H7 (cell line): ENCODE results near the gene ZNF853. TPM values are rescaled to one million over a fixed set of nuclear protein-coding genes. Genes with fewer than 3 reads are reported as not detected.
A peak's percentile ranks its signal among the peaks of the same experiment; 100 is the strongest.

Source experiments
- DNase-seq: peaks from one replicate; pipeline ENCODE4 v3.0.0; 2012
- H3K27me3 ChIP-seq: 2 replicates; pipeline ENCODE4 v1.6.0; 2011; ENCODE audit warnings: mild to moderate bottlenecking, low read length; ENCODE audit not compliant: control insufficient read depth, insufficient read depth
- H3K36me3 ChIP-seq: replicated peaks from 2 replicates; pipeline ENCODE4 v1.5.1; 2011; ENCODE audit warnings: low read length; ENCODE audit not compliant: control insufficient read depth, insufficient read depth
- H3K4me3 ChIP-seq: 2 replicates; pipeline ENCODE4 v1.5.1; 2011; ENCODE audit warnings: low read depth, mild to moderate bottlenecking, control low read depth, low read length, moderate library complexity; ENCODE audit not compliant: insufficient read depth
- total RNA-seq: library from RNA; depleted of rRNA; stranded (reverse); fragments of >200 nt; shearing (Covaris generic); gene quantifications from 2 replicates; pipeline ENCODE4 v1.2.3, GENCODE V29; 2014

The ZNF853 gene
- total RNA-seq, 1 experiment from 2014 or later = 6.5 TPM

GRCh38 chr7:6639032-6639431 is 23.6 kb downstream of the ZNF853 start:
- Histone ChIP-seq H3K4me3 (no peak overlapping the region), H3K36me3 (peaks cover 2% of the 10 kb centered on the region), H3K27me3 (no peaks in the 10 kb centered on the region; the same call in 1 of the 2 replicates)
- DNase-seq = no peak

- DNase-seq = no peak
- peaks cover 2% of the 10 kb centered on the region for H3K36me3 ChIP-seq
- H3K4me3 ChIP-seq = no peak overlapping the region
- no peaks in the 10 kb centered on the region; the same call in 1 of the 2 replicates for H3K27me3 ChIP-seq
These were observed 24.2 kb downstream of the ZNF853 start for GRCh38 chr7:6639627-6640026.

- Histone ChIP-seq H3K4me3 (no peak overlapping the region), H3K27me3 (no peaks in the 10 kb centered on the region; the same call in 1 of the 2 replicates), H3K36me3 (peaks cover 2% of the 10 kb centered on the region)
- DNase-seq = peak; percentile 93
These were observed 24.9 kb downstream of the ZNF853 start for GRCh38 chr7:6640246-6640721.

DNA sequence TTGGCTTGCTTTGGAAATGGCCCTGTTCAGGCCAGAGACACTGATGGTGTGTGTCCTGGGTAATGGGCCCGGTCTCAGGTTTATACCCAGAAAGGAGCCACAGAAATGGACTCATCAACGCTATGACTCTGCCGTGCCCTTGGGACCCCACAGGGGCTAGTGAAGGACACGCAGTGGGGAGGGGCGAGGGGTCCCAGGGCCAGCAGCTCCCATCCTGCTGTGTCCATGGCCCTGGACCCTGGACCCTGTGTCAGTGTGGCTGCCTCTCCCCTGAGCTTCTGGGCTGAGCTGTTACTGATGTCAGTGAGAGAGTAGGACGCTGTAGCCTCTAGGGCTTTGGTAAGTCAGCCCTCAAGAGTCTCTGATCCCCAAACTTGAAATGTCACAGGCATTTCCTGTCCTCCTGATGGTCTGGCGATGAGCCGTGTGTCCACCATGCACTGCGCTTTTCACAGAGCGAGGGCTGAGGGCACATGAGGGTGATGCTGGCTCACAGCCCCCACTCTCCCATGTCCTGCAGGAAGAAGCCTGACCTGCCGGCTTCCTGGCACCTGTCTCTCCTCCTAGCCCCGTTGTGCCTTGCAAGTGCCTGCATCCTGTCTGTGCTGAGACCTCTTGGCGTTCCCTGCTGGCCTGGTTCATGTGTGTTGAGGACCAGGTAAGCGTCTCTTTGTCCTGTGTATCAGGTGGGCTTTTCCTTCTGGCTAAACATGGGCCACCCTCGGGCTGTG is 26.1 kb downstream of the ZNF853 start:
- H3K36me3 ChIP-seq = peaks cover 2% of the 10 kb centered on the region
- no peaks in the 10 kb centered on the region; the same call in 1 of the 2 replicates for H3K27me3 ChIP-seq
- DNase-seq = no peak
- no peak overlapping the region for H3K4me3 ChIP-seq

DNA sequence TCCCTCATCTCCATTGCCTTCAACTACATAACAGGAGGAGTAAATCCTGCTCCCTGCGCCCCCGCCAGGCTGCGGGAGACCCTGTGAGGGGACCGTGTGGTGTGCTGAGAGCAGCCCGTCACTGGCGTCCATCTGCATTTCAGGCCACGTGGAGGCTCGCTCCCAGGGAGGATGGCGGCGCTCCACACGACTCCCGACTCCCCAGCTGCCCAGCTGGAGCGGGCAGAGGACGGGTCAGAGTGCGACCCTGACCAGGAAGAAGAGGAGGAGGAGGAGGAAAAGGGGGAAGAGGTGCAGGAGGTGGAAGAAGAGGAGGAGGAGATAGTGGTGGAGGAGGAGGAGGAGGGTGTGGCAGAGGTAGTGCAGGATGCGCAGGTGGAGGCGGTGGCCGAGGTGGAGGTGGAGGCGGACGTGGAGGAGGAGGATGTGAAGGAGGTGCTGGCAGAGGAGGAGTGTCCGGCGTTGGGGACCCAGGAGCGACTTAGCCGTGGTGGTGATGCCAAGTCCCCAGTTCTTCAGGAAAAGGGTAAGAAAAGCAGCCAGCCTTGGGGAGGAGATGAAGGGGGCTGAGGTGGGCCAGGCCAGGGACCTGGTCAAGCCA is 26.9 kb downstream of the ZNF853 start:
- peak; percentile 44 for DNase-seq
- no peak overlapping the region for H3K4me3 ChIP-seq
- no peaks in the 10 kb centered on the region for H3K27me3 ChIP-seq
- H3K36me3 ChIP-seq = peaks cover 2% of the 10 kb centered on the region

- peak; percentile 31 for DNase-seq
- H3K27me3 ChIP-seq = no peaks in the 10 kb centered on the region
- peaks cover 2% of the 10 kb centered on the region for H3K36me3 ChIP-seq
- no peak overlapping the region for H3K4me3 ChIP-seq
These were observed 27.6 kb downstream of the ZNF853 start for GRCh38 chr7:6642861-6643640.

DNA sequence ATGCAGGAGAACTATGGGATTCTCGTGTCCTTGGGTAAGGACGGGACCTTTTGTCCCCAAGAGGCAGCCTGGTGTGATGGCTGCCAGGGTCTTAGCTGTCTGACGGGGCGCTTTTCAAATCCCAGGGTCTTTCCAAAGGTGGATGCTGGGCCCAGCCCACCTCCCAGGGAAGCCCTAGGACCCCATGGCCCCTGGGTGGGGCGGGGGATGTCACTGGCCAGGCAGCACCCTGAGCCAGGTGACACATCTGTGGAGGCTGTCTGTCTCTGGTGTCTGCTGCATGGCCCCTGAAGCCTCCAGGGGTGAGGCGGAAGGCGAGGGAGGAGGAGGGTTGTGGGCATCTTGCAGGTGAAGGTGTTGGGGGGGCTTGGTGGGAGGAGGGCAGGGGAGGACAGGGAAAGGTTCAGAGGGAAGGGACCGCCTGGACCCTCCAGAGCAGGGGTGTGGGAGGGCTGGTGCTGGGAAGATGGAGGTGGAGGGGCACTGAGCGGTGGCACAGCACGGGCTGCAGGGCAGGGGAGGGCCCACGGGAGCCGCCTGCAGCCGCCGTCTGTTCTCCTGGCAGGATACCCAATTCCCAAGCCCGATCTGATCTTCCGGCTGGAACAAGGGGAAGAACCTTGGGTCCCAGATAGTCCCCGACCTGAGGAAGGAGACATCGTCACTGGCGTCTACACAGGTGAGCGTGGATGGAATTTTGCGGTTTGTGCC is 28.7 kb downstream of the ZNF853 start:
- Histone ChIP-seq H3K27me3 (no peaks in the 10 kb centered on the region), H3K4me3 (no peak overlapping the region), H3K36me3 (peaks cover 2% of the 10 kb centered on the region)
- peak; percentile 38 for DNase-seq

DNA sequence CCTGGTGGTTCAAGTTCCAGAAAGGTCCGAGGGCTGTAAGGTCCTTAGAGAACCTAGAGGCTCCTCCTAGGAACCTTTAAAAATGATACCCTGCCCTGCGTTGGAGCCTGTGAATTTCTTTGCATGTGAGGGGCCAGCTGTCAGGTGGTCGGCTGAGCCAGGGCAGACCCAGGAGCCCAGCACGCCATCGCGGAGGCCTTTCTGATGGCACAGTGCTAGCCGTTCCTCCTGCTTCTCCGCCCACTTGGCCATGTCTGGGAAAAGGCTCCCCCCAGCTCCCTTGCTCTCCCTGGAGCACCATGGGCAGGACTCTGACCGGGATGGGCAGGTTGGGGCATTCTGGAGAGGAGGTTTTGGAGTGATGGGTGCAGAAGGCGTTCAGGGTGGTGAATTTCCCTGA is 29.3 kb downstream of the ZNF853 start:
- Histone ChIP-seq H3K4me3 (no peak overlapping the region), H3K36me3 (peaks cover 2% of the 10 kb centered on the region), H3K27me3 (no peaks in the 10 kb centered on the region)
- DNase-seq = peak; percentile 17

DNA sequence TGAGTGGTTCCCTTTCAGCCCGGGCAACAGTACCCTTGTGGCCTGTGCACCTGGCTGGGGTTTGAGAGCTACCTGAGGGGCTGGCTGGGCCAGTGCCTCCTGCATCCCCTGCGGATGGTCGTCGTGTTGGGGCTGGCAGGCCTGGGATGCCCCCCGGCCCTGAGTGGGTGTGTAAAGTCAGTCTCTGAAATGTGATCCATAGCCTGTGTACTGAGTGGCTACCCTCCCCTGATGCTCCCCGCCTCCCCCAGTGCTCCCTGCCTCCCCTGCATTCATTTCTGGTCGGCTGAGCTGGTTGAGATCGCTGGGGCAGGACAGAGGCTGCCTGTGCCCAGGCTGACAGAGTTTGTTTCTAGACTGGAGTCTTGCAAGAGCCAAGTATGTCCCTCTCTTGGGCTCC is 31.1 kb downstream of the ZNF853 start:
- Histone ChIP-seq H3K27me3 (no peaks in the 10 kb centered on the region), H3K4me3 (no peak overlapping the region), H3K36me3 (peaks cover 2% of the 10 kb centered on the region)
- DNase-seq = peak; percentile 35

- no peak overlapping the region for H3K4me3 ChIP-seq
- no peaks in the 10 kb centered on the region for H3K27me3 ChIP-seq
- DNase-seq = peak; percentile 38
These were observed 31.7 kb downstream of the ZNF853 start for GRCh38 chr7:6647080-6647479.

DNA sequence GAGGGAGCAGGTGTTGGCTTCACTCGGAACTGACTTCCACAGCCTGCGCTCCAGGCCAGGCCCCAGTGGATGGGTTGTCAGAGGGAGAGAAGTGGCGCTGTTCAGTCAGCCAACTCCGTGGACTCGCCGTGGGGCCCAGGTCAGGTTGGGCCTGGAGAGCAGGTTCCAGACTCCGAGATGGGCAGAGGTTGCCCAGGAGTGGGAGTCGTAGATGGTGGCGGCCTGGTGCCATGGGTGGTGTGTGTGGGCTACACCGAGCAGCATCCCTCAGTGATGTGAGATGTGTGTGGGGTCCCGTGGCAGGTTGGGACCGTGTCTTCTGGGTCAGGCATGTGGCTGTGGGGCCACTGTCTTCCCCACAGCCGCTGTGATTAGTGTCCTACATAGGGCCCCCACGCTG is 32.1 kb downstream of the ZNF853 start:
- H3K36me3 ChIP-seq = peaks cover 2% of the 10 kb centered on the region
- H3K4me3 ChIP-seq = no peak overlapping the region
- no peaks in the 10 kb centered on the region for H3K27me3 ChIP-seq
- peak; percentile 35 for DNase-seq

More at GRCh38 chr7:6647080-6647479, 31.7 kb downstream of the ZNF853 start:
- peaks cover 2% of the 10 kb centered on the region for H3K36me3 ChIP-seq

DNA sequence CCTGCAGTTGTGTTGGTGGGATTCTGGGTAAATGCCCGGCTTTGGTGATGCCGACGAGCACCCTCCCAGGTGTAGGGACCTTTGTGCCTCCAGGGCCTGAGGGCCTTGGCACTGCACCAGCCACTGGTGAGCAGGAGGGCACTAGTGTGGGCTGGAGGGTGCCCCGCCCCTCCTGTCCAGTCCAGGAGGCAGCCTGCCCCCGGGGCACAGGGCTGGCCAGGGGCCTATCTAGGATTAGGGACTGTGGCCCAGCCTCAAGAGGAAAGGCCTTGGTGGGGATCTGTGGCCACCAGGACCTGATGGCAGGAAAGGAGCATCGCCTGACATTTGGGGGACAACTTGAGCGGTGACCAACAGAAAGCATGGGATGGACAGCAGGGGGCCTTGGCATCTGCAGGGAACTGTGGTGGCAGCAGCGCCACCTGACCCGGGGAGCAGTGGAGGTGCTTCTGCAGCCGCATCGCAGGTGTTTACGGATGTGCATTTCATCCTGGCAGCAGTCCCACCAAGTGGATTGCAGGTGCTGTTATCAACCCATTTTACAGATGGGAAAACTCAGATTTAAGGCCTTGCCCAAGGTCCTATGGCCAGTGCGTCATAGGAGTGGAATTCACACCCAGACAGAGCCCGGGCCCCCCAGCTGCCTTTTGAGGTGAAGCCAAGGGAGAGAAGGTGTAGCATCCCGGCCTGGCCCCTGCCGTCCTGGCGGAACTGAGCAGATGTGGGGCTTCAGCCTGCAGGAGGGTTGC is 32.8 kb downstream of the ZNF853 start:
- Histone ChIP-seq H3K4me3 (no peak overlapping the region), H3K36me3 (peaks cover 2% of the 10 kb centered on the region), H3K27me3 (no peaks in the 10 kb centered on the region)
- DNase-seq = peak; percentile 37

DNA sequence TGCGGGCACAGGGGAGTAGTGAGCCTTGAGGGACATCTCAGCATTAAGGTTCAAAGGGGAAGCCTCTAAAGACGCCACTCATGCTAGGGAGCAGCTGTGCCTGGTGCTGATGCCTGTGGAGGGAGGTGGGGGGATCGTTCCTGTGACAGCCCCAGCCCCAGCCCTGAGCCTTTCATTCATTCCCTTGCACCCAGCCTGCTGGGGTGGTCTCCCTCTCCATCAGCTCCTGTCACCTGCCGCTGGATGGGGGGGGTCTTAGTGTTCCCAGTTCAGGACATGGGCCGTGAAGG is 33.4 kb downstream of the ZNF853 start:
- no peaks in the 10 kb centered on the region for H3K27me3 ChIP-seq
- DNase-seq = peak; percentile 34
- no peak overlapping the region for H3K4me3 ChIP-seq
- no peaks in the 10 kb centered on the region for H3K36me3 ChIP-seq
